ENCODE results near the gene FAM53B.
A peak's percentile ranks its signal among the peaks of the same experiment; 100 is the strongest.

The FAM53B gene

DNA sequence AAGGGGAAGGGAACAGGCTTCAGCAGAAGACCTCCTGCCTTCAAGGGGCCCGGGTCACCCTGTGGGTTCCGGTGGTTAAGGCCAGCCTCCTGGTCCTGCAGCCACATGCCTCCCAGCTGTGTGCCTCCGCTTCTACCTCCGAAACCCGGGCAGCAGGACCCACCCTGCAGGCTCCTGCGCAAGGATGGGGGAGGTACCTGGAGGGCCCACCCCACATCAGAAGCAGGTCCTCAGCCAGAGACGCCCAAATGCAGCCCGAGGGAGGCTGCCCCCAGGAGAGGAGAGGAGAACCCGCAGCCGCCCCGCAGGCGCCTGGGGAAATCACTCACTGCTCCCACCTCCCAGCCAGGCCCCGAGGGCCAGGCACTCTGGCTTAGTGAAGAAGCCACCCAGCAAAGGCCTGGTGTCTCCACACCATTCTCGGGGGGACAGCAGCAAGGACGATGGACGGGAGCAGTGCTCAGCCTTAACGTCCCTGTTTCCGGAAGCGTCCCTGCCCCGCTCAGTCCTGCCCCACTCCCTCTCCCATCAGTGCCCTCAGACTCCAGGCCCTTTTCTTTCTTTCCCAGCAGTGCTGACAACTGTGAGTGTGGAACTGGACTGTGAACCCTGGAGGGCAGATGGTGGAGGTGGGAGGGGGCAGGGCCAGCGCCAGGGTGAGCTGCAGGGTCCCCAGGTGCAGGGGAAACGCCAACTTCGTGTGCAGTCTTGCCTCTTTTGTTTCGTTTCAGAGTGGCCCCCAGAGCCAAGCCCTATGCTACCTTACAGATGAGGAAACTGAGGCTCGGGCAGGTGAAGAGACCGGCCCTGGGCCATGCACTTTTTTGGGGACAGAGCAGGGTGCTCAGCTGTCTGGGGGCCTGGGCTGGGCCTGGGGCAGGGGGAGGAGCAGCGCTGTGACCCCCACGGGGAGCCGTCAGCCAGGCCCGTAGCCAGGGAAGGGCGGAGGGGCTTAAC is 138.0 kb downstream of the FAM53B start (continued):
- TF ChIP-seq ZNF549 (tag by site-specific recombination; IDR thresholded peaks at IDR 0.05) (no peak), EGR2 (tag by site-specific recombination; IDR thresholded peaks at IDR 0.05; ENCODE audit: low read depth) (no peak), ZNF133 (tag by site-specific recombination; IDR thresholded peaks at IDR 0.05) (no peak), ZNF791 (tag by site-specific recombination; IDR thresholded peaks at IDR 0.05) (no peak)

GRCh38 chr10:124605481-124605855 is 138.7 kb downstream of the FAM53B start:
- Histone ChIP-seq H3K9me3 (ENCODE audit: control insufficient read depth, insufficient read depth, low read depth, low read length) (no peaks in the 10 kb centered on the region), H3K4me3 (ENCODE audit: low read depth, low read length) (no peak overlapping the region), H3K4me1 (ENCODE audit: control insufficient read depth, insufficient read depth, low read length) (no peaks in the 10 kb centered on the region), H3K36me3 (ENCODE audit: control insufficient read depth in 2 of 2, insufficient read depth in 1 of 2, low read length in 2 of 2) (no peaks in the 10 kb centered on the region), H3K27ac (ENCODE audit: extremely low read depth, low read depth, low read length) (no peak overlapping the region)
- ChIA-PET CTCF (no interaction called here), POLR2A (no interaction called here)
- TF ChIP-seq ZNF16 (tag by site-specific recombination; IDR thresholded peaks at IDR 0.05; ENCODE audit: low read depth) (peak; percentile 94), ZFP3 (tag by site-specific recombination; IDR thresholded peaks at IDR 0.05; ENCODE audit: low read depth) (0 out of 2 replicates have a peak, but pooled peaks have one; percentile 20), ZNF664 (tag by site-specific recombination; IDR thresholded peaks at IDR 0.05) (no peak), ZNF596 (tag by site-specific recombination; IDR thresholded peaks at IDR 0.05) (no peak)

DNA sequence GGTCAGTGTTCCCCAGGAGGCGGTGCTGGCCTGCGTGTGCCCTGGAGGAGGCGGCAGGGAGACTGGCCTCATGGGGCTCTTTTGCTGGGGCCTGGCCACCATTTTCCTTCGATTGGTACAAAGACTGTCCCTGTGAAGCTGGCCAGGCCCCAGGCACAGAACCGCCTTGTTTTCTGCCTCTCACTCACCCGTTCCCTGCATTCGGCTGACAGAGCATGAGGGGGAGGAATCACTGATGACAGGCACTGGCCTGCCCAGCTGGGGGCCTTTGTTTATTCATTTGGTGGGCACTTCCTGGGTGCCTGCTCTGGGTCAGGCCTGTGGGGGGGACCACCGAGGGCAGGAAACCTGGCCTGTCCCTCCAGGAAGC is 139.2 kb downstream of the FAM53B start:
- CTCF ChIA-PET = no interaction called here
- Histone ChIP-seq H3K27ac (ENCODE audit: extremely low read depth, low read depth, low read length) (no peak overlapping the region), H3K36me3 (ENCODE audit: control insufficient read depth in 2 of 2, insufficient read depth in 1 of 2, low read length in 2 of 2) (no peaks in the 10 kb centered on the region), H3K4me3 (ENCODE audit: low read depth, low read length) (no peak overlapping the region), H3K4me1 (ENCODE audit: control insufficient read depth, insufficient read depth, low read length) (no peaks in the 10 kb centered on the region), H3K9me3 (ENCODE audit: control insufficient read depth, insufficient read depth, low read depth, low read length) (no peaks in the 10 kb centered on the region)
- TF ChIP-seq ZNF280D (tag by site-specific recombination; IDR thresholded peaks at IDR 0.05) (no peak), ZNF529 (tag by site-specific recombination; IDR thresholded peaks at IDR 0.05; ENCODE audit: insufficient replicate concordance) (no peak), ZFP41 (tag by site-specific recombination; IDR thresholded peaks at IDR 0.05; ENCODE audit: borderline replicate concordance) (no peak), ZNF777 (tag by site-specific recombination; IDR thresholded peaks at IDR 0.05; ENCODE audit: borderline replicate concordance) (no peak), ZNF146 (tag by site-specific recombination; IDR thresholded peaks at IDR 0.05) (no peak), MZF1 (tag by site-specific recombination; IDR thresholded peaks at IDR 0.05; ENCODE audit: borderline replicate concordance) (no peak), ZNF791 (tag by site-specific recombination; IDR thresholded peaks at IDR 0.05) (no peak), ZNF600 (tag by site-specific recombination; IDR thresholded peaks at IDR 0.05) (no peak), ZNF292 (tag by site-specific recombination; IDR thresholded peaks at IDR 0.05; ENCODE audit: borderline replicate concordance, low read depth) (no peak), ZNF23 (tag by site-specific recombination; IDR thresholded peaks at IDR 0.05; ENCODE audit: borderline replicate concordance) (no peak), ZBTB17 (tag by site-specific recombination; IDR thresholded peaks at IDR 0.05) (no peak), KLF1 (tag by site-specific recombination; IDR thresholded peaks at IDR 0.05) (no peak), ZNF555 (tag by site-specific recombination; conservative IDR thresholded peaks at IDR 0.05) (no peak), ZNF701 (tag by site-specific recombination; IDR thresholded peaks at IDR 0.05) (no peak)
- TF ChIP-seq, protein P1, sequence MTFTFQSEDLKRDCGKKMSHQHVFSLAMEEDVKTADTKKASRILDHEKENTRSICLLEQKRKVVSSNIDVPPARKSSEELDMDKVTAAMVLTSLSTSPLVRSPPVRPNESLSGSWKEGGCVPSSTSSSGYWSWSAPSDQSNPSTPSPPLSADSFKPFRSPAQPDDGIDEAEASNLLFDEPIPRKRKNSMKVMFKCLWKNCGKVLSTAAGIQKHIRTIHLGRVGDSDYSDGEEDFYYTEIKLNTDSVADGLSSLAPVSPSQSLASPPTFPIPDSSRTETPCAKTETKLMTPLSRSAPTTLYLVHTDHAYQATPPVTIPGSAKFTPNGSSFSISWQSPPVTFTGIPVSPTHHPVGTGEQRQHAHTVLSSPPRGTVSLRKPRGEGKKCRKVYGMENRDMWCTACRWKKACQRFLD (tag by site-specific recombination; IDR thresholded peaks at IDR 0.05) = no peak
- POLR2A ChIA-PET = no interaction called here
